ENCODE measurements around the gene ATP6V1E1. TPM values are rescaled to one million over a fixed set of nuclear protein-coding genes. Genes with fewer than 3 reads are reported as not detected.

ATP6V1E1 gene
- total RNA-seq, 1 donor from 2014 or later: 64.2 TPM

GRCh38 chr22:17587629-17588028, 40.9 kb downstream of the ATP6V1E1 start:
- Mint-ChIP-seq H3K4me1 (ENCODE audit: unreplicated experiment) (no peaks in the 10 kb centered on the region), H3K27me3 (no peaks in the 10 kb centered on the region), H3K36me3 (peaks cover 10% of the 10 kb centered on the region), H3K9me3 (no peaks in the 10 kb centered on the region), H3K4me3 (no peak overlapping the region), H3K27ac (no peak overlapping the region)
- no peak for DNase-seq (ENCODE audit: extremely low spot score, unreplicated experiment)
- no peak for TF ChIP-seq CTCF (conservative IDR thresholded peaks at IDR 0.05)

GRCh38 chr22:17586831-17587440, 41.6 kb downstream of the ATP6V1E1 start:
- Mint-ChIP-seq H3K4me1 (ENCODE audit: unreplicated experiment) (no peaks in the 10 kb centered on the region), H3K36me3 (peaks cover 6% of the 10 kb centered on the region), H3K27ac (no peak overlapping the region), H3K27me3 (no peaks in the 10 kb centered on the region), H3K4me3 (no peak overlapping the region), H3K9me3 (no peaks in the 10 kb centered on the region)
- no peak for TF ChIP-seq CTCF (conservative IDR thresholded peaks at IDR 0.05)
- no peak for DNase-seq (ENCODE audit: extremely low spot score, unreplicated experiment)

- Mint-ChIP-seq H3K9me3 (no peaks in the 10 kb centered on the region), H3K27ac (no peak overlapping the region), H3K27me3 (no peaks in the 10 kb centered on the region), H3K4me1 (ENCODE audit: unreplicated experiment) (peaks cover 8% of the 10 kb centered on the region), H3K4me3 (no peak overlapping the region), H3K36me3 (no peaks in the 10 kb centered on the region)
- DNase-seq (ENCODE audit: extremely low spot score, unreplicated experiment): no peak
- TF ChIP-seq CTCF (conservative IDR thresholded peaks at IDR 0.05): no peak
These were observed 45.4 kb downstream of the ATP6V1E1 start for GRCh38 chr22:17583151-17583550.

DNA sequence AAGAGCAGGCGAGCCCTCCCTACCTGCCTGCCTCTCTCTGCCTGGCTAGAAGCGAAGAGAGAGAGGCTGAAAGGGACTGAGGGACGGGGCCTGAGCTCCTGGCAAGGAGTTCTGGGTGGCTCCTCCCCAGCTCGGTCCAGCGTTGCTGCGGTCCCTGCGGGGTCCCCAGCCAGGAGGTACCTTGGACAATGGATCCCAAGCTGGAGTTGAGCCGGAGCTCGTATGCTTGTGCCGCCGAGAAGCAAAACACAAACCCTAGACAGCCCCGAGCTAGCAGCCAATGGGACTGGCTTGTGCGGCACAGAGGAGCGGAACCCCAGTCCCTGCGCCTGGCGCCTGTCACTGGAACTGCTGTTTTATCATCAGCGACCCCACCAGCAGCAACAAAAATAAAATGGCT, 46.9 kb downstream of the ATP6V1E1 start:
- no peak overlapping the region for H3K4me3 Mint-ChIP-seq
- no peak for DNase-seq (ENCODE audit: extremely low spot score, unreplicated experiment)
- TF ChIP-seq CTCF (conservative IDR thresholded peaks at IDR 0.05): no peak
- no peaks in the 10 kb centered on the region for H3K27me3 Mint-ChIP-seq
- H3K27ac Mint-ChIP-seq: no peak overlapping the region
- no peaks in the 10 kb centered on the region for H3K36me3 Mint-ChIP-seq
- no peaks in the 10 kb centered on the region for H3K9me3 Mint-ChIP-seq
- H3K4me1 Mint-ChIP-seq (ENCODE audit: unreplicated experiment): peaks cover 10% of the 10 kb centered on the region

GRCh38 chr22:17581056-17581455, 47.5 kb downstream of the ATP6V1E1 start:
- no peak overlapping the region for H3K27ac Mint-ChIP-seq
- no peaks in the 10 kb centered on the region for H3K9me3 Mint-ChIP-seq
- H3K4me1 Mint-ChIP-seq (ENCODE audit: unreplicated experiment): peaks cover 10% of the 10 kb centered on the region
- H3K27me3 Mint-ChIP-seq: no peaks in the 10 kb centered on the region
- no peak for TF ChIP-seq CTCF (conservative IDR thresholded peaks at IDR 0.05)
- no peak overlapping the region for H3K4me3 Mint-ChIP-seq
- H3K36me3 Mint-ChIP-seq: no peaks in the 10 kb centered on the region
- no peak for DNase-seq (ENCODE audit: extremely low spot score, unreplicated experiment)

All from type B pancreatic cell (in vitro differentiated cells).